HEK293 (cell line): ENCODE measurements around the gene RAD21L1.

Source experiments
- CTCF ChIA-PET: fragments of 350-600 bp; formaldehyde crosslinking; extraction: SDS; loops from one replicate; lab custom pipeline; 2021; ENCODE audit warnings: antibody characterized with exemption; lab: Yijun Ruan, JAX
- POLR2A ChIA-PET: fragments of 300-600 bp; formaldehyde crosslinking; extraction: SDS; loops from one replicate; lab custom pipeline; 2020; ENCODE audit warnings: antibody characterized with exemption, inconsistent platforms; lab: Yijun Ruan, JAX
- H3K27ac ChIP-seq: fragments of 200-500 bp; sonication (Bioruptor generic); 2 replicates; pipeline ENCODE4 v1.5.1; 2014; ENCODE audit warnings: low read depth, low read length, control low read depth, inconsistent platforms; ENCODE audit errors: extremely low read depth
- H3K36me3 ChIP-seq, 2 experiments: fragments of 200-500 bp in 1 of 2; sonication (Bioruptor generic) in 1 of 2; 1 replicate in 1 of 2; 2 replicates in 1 of 2; pipeline ENCODE4 v1.5.1; 2014 to 2017; ENCODE audit warnings: inconsistent platforms in 2 of 2, low read length in 2 of 2; ENCODE audit not compliant: control insufficient read depth in 2 of 2, insufficient read depth in 1 of 2
- H3K4me1 ChIP-seq: fragments of 200-500 bp; sonication (Bioruptor generic); 2 replicates; pipeline ENCODE4 v1.5.1; 2014; ENCODE audit warnings: mild to moderate bottlenecking, low read length, inconsistent platforms; ENCODE audit not compliant: control insufficient read depth, insufficient read depth
- H3K4me3 ChIP-seq: 2 replicates; pipeline ENCODE4 v1.5.1; 2011; ENCODE audit warnings: low read depth, mild to moderate bottlenecking, control low read depth, low read length, moderate library complexity
- H3K9me3 ChIP-seq: fragments of 200-500 bp; sonication (Bioruptor generic); 2 replicates; pipeline ENCODE4 v1.5.1; 2014; ENCODE audit warnings: low read depth, low read length, inconsistent platforms; ENCODE audit not compliant: control insufficient read depth, insufficient read depth
- PRDM1 ChIP-seq: fragments of 450-650 bp; formaldehyde crosslinking; IDR thresholded peaks from 2 replicates; pipeline ENCODE4; 2016; ENCODE audit warnings: missing biosample characterization, missing genetic modification characterization
- REPIN1 ChIP-seq: fragments of 450-650 bp; formaldehyde crosslinking; IDR thresholded peaks from 2 replicates; pipeline ENCODE4 v1.5.1; 2017; ENCODE audit warnings: missing biosample characterization, missing genetic modification characterization, low read depth
- SALL2 ChIP-seq: fragments of 450-650 bp; formaldehyde crosslinking; IDR thresholded peaks from 2 replicates; pipeline ENCODE4 v1.5.0; 2017; ENCODE audit warnings: missing biosample characterization, mild to moderate bottlenecking, missing genetic modification characterization, borderline replicate concordance
- SP3 ChIP-seq: fragments of 450-650 bp; formaldehyde crosslinking; IDR thresholded peaks from 2 replicates; pipeline ENCODE4 v1.5.1; 2016; ENCODE audit warnings: missing biosample characterization, missing genetic modification characterization
- WT1 ChIP-seq: fragments of 450-650 bp; formaldehyde crosslinking; IDR thresholded peaks from 2 replicates; pipeline ENCODE4 v1.5.1; 2016; ENCODE audit warnings: missing biosample characterization, missing genetic modification characterization
- ZFP37 ChIP-seq: fragments of 450-650 bp; formaldehyde crosslinking; IDR thresholded peaks from 2 replicates; pipeline ENCODE4 v1.5.1; 2016; ENCODE audit warnings: missing biosample characterization, missing genetic modification characterization
- ZNF350 ChIP-seq: fragments of 450-650 bp; formaldehyde crosslinking; IDR thresholded peaks from 2 replicates; pipeline ENCODE4 v1.5.0; 2017; ENCODE audit warnings: missing biosample characterization, mild to moderate bottlenecking, missing genetic modification characterization
- ZNF394 ChIP-seq: fragments of 450-650 bp; formaldehyde crosslinking; IDR thresholded peaks from 2 replicates; pipeline ENCODE4 v1.5.1; 2016; ENCODE audit warnings: missing biosample characterization, missing genetic modification characterization, mild to moderate bottlenecking, moderate library complexity, borderline replicate concordance
- ZNF426 ChIP-seq: fragments of 450-650 bp; formaldehyde crosslinking; IDR thresholded peaks from 2 replicates; pipeline ENCODE4 v1.5.1; 2017; ENCODE audit warnings: missing biosample characterization, missing genetic modification characterization, mild to moderate bottlenecking, inconsistent platforms, moderate library complexity
- ZNF549 ChIP-seq: fragments of 450-650 bp; IDR thresholded peaks from 2 replicates; pipeline ENCODE4 v1.5.1; 2018; ENCODE audit warnings: missing biosample characterization, missing genetic modification characterization, mild to moderate bottlenecking, inconsistent platforms, moderate library complexity
- ZNF555 ChIP-seq: fragments of 450-650 bp; formaldehyde crosslinking; conservative IDR thresholded peaks from 2 replicates; pipeline ENCODE4 v1.5.1; 2017; ENCODE audit warnings: missing biosample characterization, mild to moderate bottlenecking, missing genetic modification characterization, inconsistent platforms
- ZNF560 ChIP-seq: fragments of 450-650 bp; formaldehyde crosslinking; IDR thresholded peaks from 2 replicates; pipeline ENCODE4 v1.5.1; 2017; ENCODE audit warnings: missing biosample characterization, missing genetic modification characterization, borderline replicate concordance
- ZNF621 ChIP-seq: fragments of 450-650 bp; formaldehyde crosslinking; IDR thresholded peaks from 2 replicates; pipeline ENCODE4 v1.5.1; 2017; ENCODE audit warnings: missing biosample characterization, missing genetic modification characterization
- ZNF629 ChIP-seq: fragments of 450-650 bp; formaldehyde crosslinking; IDR thresholded peaks from 2 replicates; pipeline ENCODE4 v1.5.1; 2017; ENCODE audit warnings: missing biosample characterization, missing genetic modification characterization
- ZNF768 ChIP-seq: fragments of 450-650 bp; formaldehyde crosslinking; IDR thresholded peaks from 2 replicates; pipeline ENCODE4 v1.5.1; 2018; ENCODE audit warnings: missing biosample characterization, mild to moderate bottlenecking, missing genetic modification characterization
- TF ChIP-seq, protein P1 (sequence below): fragments of 450-650 bp; formaldehyde crosslinking; IDR thresholded peaks from 2 replicates; pipeline ENCODE4 v1.5.1; 2017; ENCODE audit warnings: missing biosample characterization, missing genetic modification characterization
- TF ChIP-seq, protein P2 (sequence below): fragments of 450-650 bp; formaldehyde crosslinking; IDR thresholded peaks from 2 replicates; pipeline ENCODE4 v1.5.1; 2016; ENCODE audit warnings: missing biosample characterization, missing genetic modification characterization
- TF ChIP-seq, protein P3 (sequence below): fragments of 450-650 bp; formaldehyde crosslinking; IDR thresholded peaks from 2 replicates; pipeline ENCODE4 v1.5.1; 2017; ENCODE audit warnings: missing biosample characterization, missing genetic modification characterization

Gene RAD21L1

GRCh38 chr20:1282966-1283365 lies 57.1 kb downstream of the RAD21L1 start:
- POLR2A ChIA-PET, result interaction anchor here (1.2 kb wide), 2 partner anchors 16 to 17 kb away, joined by 3 to 4 read pairs; partner anchors contain the start of gene SNPH
- TF ChIP-seq ZNF555 (tag by site-specific recombination), result no peak
- TF ChIP-seq ZNF768 (tag by site-specific recombination), result no peak
- TF ChIP-seq ZFP37 (tag by site-specific recombination), result no peak
- no peak for TF ChIP-seq ZNF350 (tag by site-specific recombination)
- TF ChIP-seq ZNF629 (tag by site-specific recombination), result no peak
- no peak for TF ChIP-seq WT1 (tag by site-specific recombination)
- TF ChIP-seq ZNF426, result no peak
- no peak for TF ChIP-seq ZNF560 (tag by site-specific recombination)
- TF ChIP-seq, protein P1, sequence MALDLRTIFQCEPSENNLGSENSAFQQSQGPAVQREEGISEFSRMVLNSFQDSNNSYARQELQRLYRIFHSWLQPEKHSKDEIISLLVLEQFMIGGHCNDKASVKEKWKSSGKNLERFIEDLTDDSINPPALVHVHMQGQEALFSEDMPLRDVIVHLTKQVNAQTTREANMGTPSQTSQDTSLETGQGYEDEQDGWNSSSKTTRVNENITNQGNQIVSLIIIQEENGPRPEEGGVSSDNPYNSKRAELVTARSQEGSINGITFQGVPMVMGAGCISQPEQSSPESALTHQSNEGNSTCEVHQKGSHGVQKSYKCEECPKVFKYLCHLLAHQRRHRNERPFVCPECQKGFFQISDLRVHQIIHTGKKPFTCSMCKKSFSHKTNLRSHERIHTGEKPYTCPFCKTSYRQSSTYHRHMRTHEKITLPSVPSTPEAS (tag by site-specific recombination), result no peak
- TF ChIP-seq, protein P2, sequence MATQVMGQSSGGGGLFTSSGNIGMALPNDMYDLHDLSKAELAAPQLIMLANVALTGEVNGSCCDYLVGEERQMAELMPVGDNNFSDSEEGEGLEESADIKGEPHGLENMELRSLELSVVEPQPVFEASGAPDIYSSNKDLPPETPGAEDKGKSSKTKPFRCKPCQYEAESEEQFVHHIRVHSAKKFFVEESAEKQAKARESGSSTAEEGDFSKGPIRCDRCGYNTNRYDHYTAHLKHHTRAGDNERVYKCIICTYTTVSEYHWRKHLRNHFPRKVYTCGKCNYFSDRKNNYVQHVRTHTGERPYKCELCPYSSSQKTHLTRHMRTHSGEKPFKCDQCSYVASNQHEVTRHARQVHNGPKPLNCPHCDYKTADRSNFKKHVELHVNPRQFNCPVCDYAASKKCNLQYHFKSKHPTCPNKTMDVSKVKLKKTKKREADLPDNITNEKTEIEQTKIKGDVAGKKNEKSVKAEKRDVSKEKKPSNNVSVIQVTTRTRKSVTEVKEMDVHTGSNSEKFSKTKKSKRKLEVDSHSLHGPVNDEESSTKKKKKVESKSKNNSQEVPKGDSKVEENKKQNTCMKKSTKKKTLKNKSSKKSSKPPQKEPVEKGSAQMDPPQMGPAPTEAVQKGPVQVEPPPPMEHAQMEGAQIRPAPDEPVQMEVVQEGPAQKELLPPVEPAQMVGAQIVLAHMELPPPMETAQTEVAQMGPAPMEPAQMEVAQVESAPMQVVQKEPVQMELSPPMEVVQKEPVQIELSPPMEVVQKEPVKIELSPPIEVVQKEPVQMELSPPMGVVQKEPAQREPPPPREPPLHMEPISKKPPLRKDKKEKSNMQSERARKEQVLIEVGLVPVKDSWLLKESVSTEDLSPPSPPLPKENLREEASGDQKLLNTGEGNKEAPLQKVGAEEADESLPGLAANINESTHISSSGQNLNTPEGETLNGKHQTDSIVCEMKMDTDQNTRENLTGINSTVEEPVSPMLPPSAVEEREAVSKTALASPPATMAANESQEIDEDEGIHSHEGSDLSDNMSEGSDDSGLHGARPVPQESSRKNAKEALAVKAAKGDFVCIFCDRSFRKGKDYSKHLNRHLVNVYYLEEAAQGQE, result no peak
- TF ChIP-seq SP3 (tag by site-specific recombination), result no peak
- TF ChIP-seq PRDM1 (tag by site-specific recombination), result no peak
- no peak for TF ChIP-seq ZNF394
- no peak for TF ChIP-seq SALL2 (tag by site-specific recombination)
- TF ChIP-seq ZNF549 (tag by site-specific recombination), result no peak
- no peak for TF ChIP-seq ZNF621

GRCh38 chr20:1283522-1284510 lies 58.0 kb downstream of the RAD21L1 start:
- CTCF ChIA-PET, result interaction anchor here (0.7 to 1.4 kb wide), 4 partner anchors 7 to 300 kb away, joined by 3 to 8 read pairs (median 4); no protein-coding TSS in a partner anchor
- TF ChIP-seq, protein P3, sequence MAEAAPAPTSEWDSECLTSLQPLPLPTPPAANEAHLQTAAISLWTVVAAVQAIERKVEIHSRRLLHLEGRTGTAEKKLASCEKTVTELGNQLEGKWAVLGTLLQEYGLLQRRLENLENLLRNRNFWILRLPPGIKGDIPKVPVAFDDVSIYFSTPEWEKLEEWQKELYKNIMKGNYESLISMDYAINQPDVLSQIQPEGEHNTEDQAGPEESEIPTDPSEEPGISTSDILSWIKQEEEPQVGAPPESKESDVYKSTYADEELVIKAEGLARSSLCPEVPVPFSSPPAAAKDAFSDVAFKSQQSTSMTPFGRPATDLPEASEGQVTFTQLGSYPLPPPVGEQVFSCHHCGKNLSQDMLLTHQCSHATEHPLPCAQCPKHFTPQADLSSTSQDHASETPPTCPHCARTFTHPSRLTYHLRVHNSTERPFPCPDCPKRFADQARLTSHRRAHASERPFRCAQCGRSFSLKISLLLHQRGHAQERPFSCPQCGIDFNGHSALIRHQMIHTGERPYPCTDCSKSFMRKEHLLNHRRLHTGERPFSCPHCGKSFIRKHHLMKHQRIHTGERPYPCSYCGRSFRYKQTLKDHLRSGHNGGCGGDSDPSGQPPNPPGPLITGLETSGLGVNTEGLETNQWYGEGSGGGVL, result peak; percentile 59; the same call in 1 of the 2 replicates
- TF ChIP-seq REPIN1 (tag by site-specific recombination), result no peak

More at GRCh38 chr20:1282966-1283365, 57.1 kb downstream of the RAD21L1 start:
- CTCF ChIA-PET, result interaction anchor here (0.7 to 2.4 kb wide), 5 partner anchors 8 to 300 kb away, joined by 3 to 8 read pairs (median 5); no protein-coding TSS in a partner anchor
- Histone ChIP-seq H3K4me3 (no peak overlapping the region), H3K36me3 (peaks cover 0 to 6% of the 10 kb centered on the region in 2 experiments; a peak in 1 of 3 replicates), H3K4me1 (no peaks in the 10 kb centered on the region), H3K9me3 (no peaks in the 10 kb centered on the region), H3K27ac (no peak overlapping the region)

More at GRCh38 chr20:1283522-1284510, 58.0 kb downstream of the RAD21L1 start:
- POLR2A ChIA-PET, result interaction anchor here (1.2 kb wide), 1 partner anchor 18 kb away, joined by 4 read pairs; the partner anchor contains the start of gene SNPH
- Histone ChIP-seq H3K27ac (no peak overlapping the region), H3K36me3 (peaks cover 0 to 6% of the 10 kb centered on the region in 2 experiments; a peak in 1 of 3 replicates), H3K4me1 (no peaks in the 10 kb centered on the region), H3K4me3 (no peak overlapping the region), H3K9me3 (no peaks in the 10 kb centered on the region)
